ENCODE results near the gene ITPK1. TPM values are rescaled to one million over a fixed set of nuclear protein-coding genes. Genes with fewer than 3 reads are reported as not detected.
A peak's percentile ranks its signal among the peaks of the same experiment; 100 is the strongest.

Gene ITPK1
- polyA plus RNA-seq, 2 of the 4 experiments (the other 2 are of a cell fraction), result 46.2 to 47.0 TPM

GRCh38 chr14:93078870-93079269 is 36.9 kb downstream of the ITPK1 start:
- TF ChIP-seq SREBF2 (IDR thresholded peaks at IDR 0.05) (no peak), FOSB (CRISPR knock-in tag; IDR thresholded peaks at IDR 0.05) (no peak), POLR2A (IDR thresholded peaks at IDR 0.05; ENCODE audit: low read length) (no peak), ZSCAN20 (CRISPR knock-in tag; IDR thresholded peaks at IDR 0.05) (no peak), E2F6 (IDR thresholded peaks at IDR 0.05; ENCODE audit: borderline replicate concordance, low read depth) (no peak), PHF8 (IDR thresholded peaks at IDR 0.05; ENCODE audit: borderline replicate concordance, low read depth) (no peak), HES2 (IDR thresholded peaks at IDR 0.05) (no peak), BHLHE40 (IDR thresholded peaks at IDR 0.05; ENCODE audit: low read depth, low read length) (no peak), RNF2 (IDR thresholded peaks at IDR 0.05; ENCODE audit: borderline replicate concordance, low read depth) (no peak), RFX5 (IDR thresholded peaks at IDR 0.05) (no peak), HMGXB4 (CRISPR knock-in tag; IDR thresholded peaks at IDR 0.05; ENCODE audit: borderline replicate concordance) (no peak), HEYL (CRISPR knock-in tag; IDR thresholded peaks at IDR 0.05) (no peak), KDM1A (IDR thresholded peaks at IDR 0.05; ENCODE audit: low read depth) (no peak), EP300 (IDR thresholded peaks at IDR 0.05) (no peak), CHD4 (IDR thresholded peaks at IDR 0.05; ENCODE audit: borderline replicate concordance) (no peak), NFE2L2 (conservative IDR thresholded peaks at IDR 0.05; ENCODE audit: low read length) (no peak), REST (IDR thresholded peaks at IDR 0.05) (no peak), JUN (IDR thresholded peaks at IDR 0.05) (no peak)
- POLR2A ChIA-PET, result no interaction called here
- Histone ChIP-seq H3K4me3 (no peak overlapping the region), H3K4me2 (no peak overlapping the region), H3K4me1 (peaks cover 9% of the 10 kb centered on the region), H3K27ac (no peak overlapping the region), H3K9me3 (no peaks in the 10 kb centered on the region)
- DNase-seq (ENCODE audit: low read depth in 1 of 2, low spot score in 1 of 2) (no peak), FAIRE-seq (no peak), ATAC-seq (no peak)
- CTCF ChIA-PET, result interaction anchor here (1.0 to 1.5 kb wide), 3 partner anchors 13 to 53 kb away, joined by 3 read pairs; no protein-coding TSS in a partner anchor
- WGBS (ENCODE audit: missing lambda C conversion rate), result 92% methylated on average over 9 of the region's 9 CpGs

GRCh38 chr14:93076755-93077154 is 39.0 kb downstream of the ITPK1 start:
- WGBS (ENCODE audit: missing lambda C conversion rate), result 98% methylated on average over 10 of the region's 10 CpGs
- ATAC-seq, result peak in 1 of 2 experiments; percentile 20; a peak in 2 of 6 replicates
- H3K4me1 ChIP-seq, result peaks cover 22% of the 10 kb centered on the region
- H3K27ac ChIP-seq, result no peak overlapping the region
- no peaks in the 10 kb centered on the region for H3K9me3 ChIP-seq
- H3K4me2 ChIP-seq, result no peak overlapping the region
- DNase-seq (ENCODE audit: low read depth in 1 of 2, low spot score in 1 of 2), result no peak
- H3K4me3 ChIP-seq, result no peak overlapping the region
- ChIA-PET POLR2A (no interaction called here), CTCF (interaction anchor here (1.0 to 2.1 kb wide), 3 partner anchors 13 to 125 kb away, joined by 4 to 5 read pairs (median 4); no protein-coding TSS in a partner anchor)
- TF ChIP-seq HMGXB4 (CRISPR knock-in tag; IDR thresholded peaks at IDR 0.05; ENCODE audit: borderline replicate concordance) (no peak), ATOH8 (CRISPR knock-in tag; IDR thresholded peaks at IDR 0.05; ENCODE audit: low read depth) (no peak), RNF2 (IDR thresholded peaks at IDR 0.05; ENCODE audit: borderline replicate concordance, low read depth) (no peak), PHF8 (IDR thresholded peaks at IDR 0.05; ENCODE audit: borderline replicate concordance, low read depth) (no peak), JUNB (IDR thresholded peaks at IDR 0.05) (no peak), RARB (CRISPR knock-in tag; IDR thresholded peaks at IDR 0.05) (no peak), SMC3 (IDR thresholded peaks at IDR 0.05) (no peak), FOSL2 (IDR thresholded peaks at IDR 0.05) (no peak), FOSL2 (CRISPR knock-in tag; IDR thresholded peaks at IDR 0.05) (no peak), TP53 (CRISPR knock-in tag; IDR thresholded peaks at IDR 0.05) (no peak)
- no peak for FAIRE-seq
